Tibial artery (tissue), 4 donors: ENCODE measurements around the gene IMPACT.

Experiments
- DNase-seq, 2 donors: peaks; one replicate each; pipeline ENCODE4 v3.0.0-alpha.2; 2019
- H3K27ac ChIP-seq, 2 donors: fragments of 200-600 bp; sonication (generic) in 1 of 2; 1 replicate in 1 of 2; 2 replicates in 1 of 2; pipeline ENCODE4 v1.5.1; 2018 to 2019; ENCODE audit warnings: mild to moderate bottlenecking in 1 of 2
- H3K27me3 ChIP-seq, 2 donors: fragments of 200-600 bp; sonication (generic) in 1 of 2; one replicate each; pipeline versions ENCODE4 v1.5.1 to v1.6.0; 2016 to 2019
- H3K36me3 ChIP-seq, 3 donors: fragments of 200-600 bp; sonication (generic) in 2 of 3; one replicate each; pipeline ENCODE4 v1.5.1; 2016 to 2019; ENCODE audit warnings: mild to moderate bottlenecking in 2 of 3
- H3K4me1 ChIP-seq, 4 donors: fragments of 200-600 bp; sonication (generic) in 2 of 4; 1 replicate in 3 of 4; 2 replicates in 1 of 4; pipeline ENCODE4 v1.5.1; 2016 to 2019
- H3K4me3 ChIP-seq, 2 donors: fragments of 200-600 bp; sonication (generic) in 1 of 2; 1 replicate in 1 of 2; 2 replicates in 1 of 2; pipeline ENCODE4 v1.5.1; 2018 to 2019; ENCODE audit warnings: mild to moderate bottlenecking in 2 of 2
- H3K9me3 ChIP-seq, 3 donors: fragments of 200-600 bp; sonication (generic) in 1 of 3; one replicate each; pipeline ENCODE4 v1.5.1; 2016 to 2019
- CTCF ChIP-seq, 2 experiments: fragments of 200-600 bp in 1 of 2; fragments of 450-650 bp in 1 of 2; IDR thresholded peaks; one replicate each; pipeline ENCODE4 v1.5.1; 2017 to 2019; ENCODE audit warnings: antibody characterized with exemption in 2 of 2, mild to moderate bottlenecking in 1 of 2, moderate library complexity in 1 of 2
- intact Hi-C: fragments of 100-400 bp; cut with DNase I; formaldehyde crosslinking; loops from one replicate; pipeline ENCODE4 v1.15.0; 2023; ENCODE audit warnings: low total_unique reads

Gene IMPACT

GRCh38 chr18:24432618-24433017, 6.1 kb downstream of the IMPACT start:
- no peak overlapping the region for H3K27ac ChIP-seq
- DNase-seq, result no peak
- no peaks in the 10 kb centered on the region for H3K27me3 ChIP-seq
- H3K4me1 ChIP-seq, result peaks cover 0 to 9% (median 1%) of the 10 kb centered on the region in 4 donors
- no peak overlapping the region for H3K4me3 ChIP-seq
- no peaks in the 10 kb centered on the region for H3K9me3 ChIP-seq
- intact Hi-C loops, result loop anchor here (10.0 kb wide), 1 partner anchor 58 kb away; no protein-coding TSS in a partner anchor
- TF ChIP-seq CTCF (IDR thresholded peaks at IDR 0.05), result no peak
- peaks cover 0 to 29% (median 6%) of the 10 kb centered on the region in 3 donors for H3K36me3 ChIP-seq

- no peak for DNase-seq
- H3K36me3 ChIP-seq, result peaks cover 19 to 33% (median 26%) of the 10 kb centered on the region in 3 donors
- no peak for TF ChIP-seq CTCF (IDR thresholded peaks at IDR 0.05)
- H3K9me3 ChIP-seq, result no peaks in the 10 kb centered on the region
- intact Hi-C loops, result loop anchor here (10.0 kb wide), 1 partner anchor 62 kb away; no protein-coding TSS in a partner anchor
- no peaks in the 10 kb centered on the region for H3K4me1 ChIP-seq
- no peak overlapping the region for H3K27ac ChIP-seq
- no peaks in the 10 kb centered on the region for H3K27me3 ChIP-seq
- no peak overlapping the region for H3K4me3 ChIP-seq
Measured at GRCh38 chr18:24436939-24437338, 10.5 kb downstream of the IMPACT start.

- Histone ChIP-seq H3K27ac (no peak overlapping the region), H3K4me3 (no peak overlapping the region), H3K4me1 (no peaks in the 10 kb centered on the region), H3K36me3 (peaks cover 49 to 67% (median 60%) of the 10 kb centered on the region in 3 donors), H3K9me3 (no peaks in the 10 kb centered on the region), H3K27me3 (no peaks in the 10 kb centered on the region)
- intact Hi-C loops, result no loop called here
- DNase-seq, result no peak
- TF ChIP-seq CTCF (IDR thresholded peaks at IDR 0.05), result no peak
Measured at GRCh38 chr18:24443870-24444269, 17.4 kb downstream of the IMPACT start.

GRCh38 chr18:24446453-24446852, 20.0 kb downstream of the IMPACT start:
- no peak overlapping the region for H3K4me3 ChIP-seq
- no peaks in the 10 kb centered on the region for H3K9me3 ChIP-seq
- DNase-seq, result no peak
- H3K27me3 ChIP-seq, result no peaks in the 10 kb centered on the region
- H3K36me3 ChIP-seq, result peaks cover 59 to 77% (median 61%) of the 10 kb centered on the region in 3 donors
- intact Hi-C loops, result no loop called here
- H3K27ac ChIP-seq, result no peak overlapping the region
- no peaks in the 10 kb centered on the region for H3K4me1 ChIP-seq
- no peak for TF ChIP-seq CTCF (IDR thresholded peaks at IDR 0.05)

GRCh38 chr18:24446953-24447538, 20.6 kb downstream of the IMPACT start:
- intact Hi-C loops, result no loop called here
- no peaks in the 10 kb centered on the region for H3K27me3 ChIP-seq
- no peaks in the 10 kb centered on the region for H3K4me1 ChIP-seq
- H3K36me3 ChIP-seq, result peaks cover 55 to 77% (median 61%) of the 10 kb centered on the region in 3 donors
- TF ChIP-seq CTCF (IDR thresholded peaks at IDR 0.05), result no peak
- H3K27ac ChIP-seq, result no peak overlapping the region
- H3K9me3 ChIP-seq, result no peaks in the 10 kb centered on the region
- no peak for DNase-seq
- H3K4me3 ChIP-seq, result no peak overlapping the region
